HG03135 (cell line): ENCODE results near the gene SLC25A48.
"Not testable (repeated sequence)": the region's sequence is repeated elsewhere in the genome, so short reads cannot be mapped to it uniquely, and the experiment has no call there.

Experiments
- ATAC-seq: cut with Tn5 transposase; IDR thresholded peaks from one replicate; pipeline ENCODE4 v1.9.1; 2021; ENCODE audit warnings: mild to moderate bottlenecking, moderate library complexity; ENCODE audit not compliant: unreplicated experiment

SLC25A48 gene

GRCh38 chr5:135851915-135852845, 17.7 kb downstream of the SLC25A48 start:
- ATAC-seq, result no peak

GRCh38 chr5:135857630-135858311, 23.3 kb downstream of the SLC25A48 start:
- no peak for ATAC-seq

GRCh38 chr5:135859186-135859585, 24.7 kb downstream of the SLC25A48 start:
- ATAC-seq, result not testable (repeated sequence)

GRCh38 chr5:135859641-135860040, 25.2 kb downstream of the SLC25A48 start:
- ATAC-seq, result no peak

GRCh38 chr5:135861641-135862040, 27.2 kb downstream of the SLC25A48 start:
- ATAC-seq, result no peak

GRCh38 chr5:135862086-135862485, 27.6 kb downstream of the SLC25A48 start:
- ATAC-seq, result no peak

GRCh38 chr5:135862744-135863143, 28.3 kb downstream of the SLC25A48 start:
- ATAC-seq, result no peak

- no peak for ATAC-seq
These were observed 30.3 kb downstream of the SLC25A48 start for GRCh38 chr5:135864503-135865435.

- ATAC-seq, result no peak
These were observed 31.6 kb downstream of the SLC25A48 start for GRCh38 chr5:135866016-135866415.

GRCh38 chr5:135867599-135867998, 33.1 kb downstream of the SLC25A48 start:
- no peak for ATAC-seq

- no peak for ATAC-seq
These were observed 34.2 kb downstream of the SLC25A48 start for GRCh38 chr5:135868681-135869080.

- ATAC-seq, result no peak
These were observed 34.8 kb downstream of the SLC25A48 start for GRCh38 chr5:135869276-135869675.

GRCh38 chr5:135869935-135870334, 35.5 kb downstream of the SLC25A48 start:
- no peak for ATAC-seq

GRCh38 chr5:135871268-135871915, 36.9 kb downstream of the SLC25A48 start:
- ATAC-seq, result no peak

- ATAC-seq, result no peak
These were observed 39.4 kb downstream of the SLC25A48 start for GRCh38 chr5:135873831-135874230.

GRCh38 chr5:135874461-135874860, 40.0 kb downstream of the SLC25A48 start:
- ATAC-seq, result no peak

GRCh38 chr5:135875567-135875966, 41.1 kb downstream of the SLC25A48 start:
- ATAC-seq, result no peak

GRCh38 chr5:135876146-135876545, 41.7 kb downstream of the SLC25A48 start:
- ATAC-seq, result no peak

GRCh38 chr5:135877570-135878155, 43.2 kb downstream of the SLC25A48 start:
- no peak for ATAC-seq

GRCh38 chr5:135878156-135878620, 43.7 kb downstream of the SLC25A48 start:
- no peak for ATAC-seq
